Activated CD4-positive, alpha-beta T cell treated with anti-CD3 and anti-CD28 coated beads for 4 hours (primary cell): ENCODE data around the gene TNFRSF11A.

ENCODE experiments used
- DNase-seq, 2 donors: peaks; one replicate each; pipeline ENCODE4 v3.0.0-alpha.2; 2020

TNFRSF11A gene

GRCh38 chr18:62345909-62346308, 20.8 kb downstream of the TNFRSF11A start:
- no peak for DNase-seq

GRCh38 chr18:62346333-62347088, 21.4 kb downstream of the TNFRSF11A start:
- no peak for DNase-seq

GRCh38 chr18:62347089-62347506, 22.0 kb downstream of the TNFRSF11A start:
- DNase-seq = no peak

GRCh38 chr18:62348474-62348873, 23.4 kb downstream of the TNFRSF11A start:
- no peak for DNase-seq

- no peak for DNase-seq
Observed at GRCh38 chr18:62353170-62353569, 28.1 kb downstream of the TNFRSF11A start.

- DNase-seq = no peak
Observed at GRCh38 chr18:62354151-62354550, 29.0 kb downstream of the TNFRSF11A start.

- no peak for DNase-seq
Observed at GRCh38 chr18:62357079-62357719, 32.1 kb downstream of the TNFRSF11A start.

- no peak for DNase-seq
Observed at GRCh38 chr18:62360805-62361204, 35.7 kb downstream of the TNFRSF11A start.

GRCh38 chr18:62361288-62361687, 36.2 kb downstream of the TNFRSF11A start:
- DNase-seq = no peak

GRCh38 chr18:62364558-62364957, 39.4 kb downstream of the TNFRSF11A start:
- no peak for DNase-seq

GRCh38 chr18:62365420-62365819, 40.3 kb downstream of the TNFRSF11A start:
- DNase-seq = no peak

- DNase-seq = no peak
Observed at GRCh38 chr18:62366992-62367391, 41.9 kb downstream of the TNFRSF11A start.

GRCh38 chr18:62368100-62368499, 43.0 kb downstream of the TNFRSF11A start:
- no peak for DNase-seq

GRCh38 chr18:62369129-62369644, 44.1 kb downstream of the TNFRSF11A start:
- DNase-seq = no peak

- DNase-seq = no peak
Observed at GRCh38 chr18:62370366-62370765, 45.3 kb downstream of the TNFRSF11A start.

- no peak for DNase-seq
Observed at GRCh38 chr18:62371436-62371835, 46.3 kb downstream of the TNFRSF11A start.

GRCh38 chr18:62372156-62372555, 47.0 kb downstream of the TNFRSF11A start:
- no peak for DNase-seq

GRCh38 chr18:62372882-62373281, 47.8 kb downstream of the TNFRSF11A start:
- DNase-seq = no peak

- DNase-seq = no peak
Observed at GRCh38 chr18:62374410-62374965, 49.4 kb downstream of the TNFRSF11A start.

GRCh38 chr18:62377131-62377807, 52.2 kb downstream of the TNFRSF11A start:
- DNase-seq = no peak

GRCh38 chr18:62379051-62379450, 53.9 kb downstream of the TNFRSF11A start:
- DNase-seq = no peak

GRCh38 chr18:62381373-62381772, 56.3 kb downstream of the TNFRSF11A start:
- DNase-seq = no peak

- DNase-seq = no peak
Observed at GRCh38 chr18:62384068-62384467, 59.0 kb downstream of the TNFRSF11A start.
